Measurements from ENCODE around the gene MAST3.

DNA sequence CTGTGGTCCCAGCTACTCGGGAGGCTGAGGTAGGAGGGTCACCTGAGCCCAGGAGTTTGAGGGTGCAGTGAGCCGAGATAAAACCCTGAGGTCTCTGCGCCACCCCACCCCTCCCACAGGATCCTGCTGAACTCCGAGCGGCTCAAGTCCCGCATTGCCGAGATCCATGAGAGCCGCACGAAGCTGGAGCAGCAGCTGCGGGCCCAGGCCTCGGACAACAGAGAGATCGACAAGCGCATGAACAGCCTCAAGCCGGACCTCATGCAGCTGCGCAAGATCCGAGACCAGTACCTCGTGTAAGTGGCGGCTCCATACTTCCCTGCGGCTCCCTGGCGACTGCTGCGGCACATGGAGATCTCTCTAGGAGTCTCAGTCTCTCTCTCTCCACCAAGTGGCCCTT lies 69.4 kb downstream of the MAST3 start:
- TF ChIP-seq, protein P1, sequence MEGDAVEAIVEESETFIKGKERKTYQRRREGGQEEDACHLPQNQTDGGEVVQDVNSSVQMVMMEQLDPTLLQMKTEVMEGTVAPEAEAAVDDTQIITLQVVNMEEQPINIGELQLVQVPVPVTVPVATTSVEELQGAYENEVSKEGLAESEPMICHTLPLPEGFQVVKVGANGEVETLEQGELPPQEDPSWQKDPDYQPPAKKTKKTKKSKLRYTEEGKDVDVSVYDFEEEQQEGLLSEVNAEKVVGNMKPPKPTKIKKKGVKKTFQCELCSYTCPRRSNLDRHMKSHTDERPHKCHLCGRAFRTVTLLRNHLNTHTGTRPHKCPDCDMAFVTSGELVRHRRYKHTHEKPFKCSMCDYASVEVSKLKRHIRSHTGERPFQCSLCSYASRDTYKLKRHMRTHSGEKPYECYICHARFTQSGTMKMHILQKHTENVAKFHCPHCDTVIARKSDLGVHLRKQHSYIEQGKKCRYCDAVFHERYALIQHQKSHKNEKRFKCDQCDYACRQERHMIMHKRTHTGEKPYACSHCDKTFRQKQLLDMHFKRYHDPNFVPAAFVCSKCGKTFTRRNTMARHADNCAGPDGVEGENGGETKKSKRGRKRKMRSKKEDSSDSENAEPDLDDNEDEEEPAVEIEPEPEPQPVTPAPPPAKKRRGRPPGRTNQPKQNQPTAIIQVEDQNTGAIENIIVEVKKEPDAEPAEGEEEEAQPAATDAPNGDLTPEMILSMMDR (conservative IDR thresholded peaks at IDR 0.05 in 1 of 2, IDR thresholded peaks at IDR 0.05 in 1 of 2; ENCODE audit: extremely low read depth in 1 of 2, insufficient read depth in 1 of 2, low read depth in 1 of 2, low read length in 2 of 2) = no peak
- no peak for TF ChIP-seq EZH2 (IDR thresholded peaks at IDR 0.05; ENCODE audit: borderline replicate concordance, low read length)

Data from mammary epithelial cell (primary cell).